ENCODE data around the gene CBY1.

CBY1 gene

DNA sequence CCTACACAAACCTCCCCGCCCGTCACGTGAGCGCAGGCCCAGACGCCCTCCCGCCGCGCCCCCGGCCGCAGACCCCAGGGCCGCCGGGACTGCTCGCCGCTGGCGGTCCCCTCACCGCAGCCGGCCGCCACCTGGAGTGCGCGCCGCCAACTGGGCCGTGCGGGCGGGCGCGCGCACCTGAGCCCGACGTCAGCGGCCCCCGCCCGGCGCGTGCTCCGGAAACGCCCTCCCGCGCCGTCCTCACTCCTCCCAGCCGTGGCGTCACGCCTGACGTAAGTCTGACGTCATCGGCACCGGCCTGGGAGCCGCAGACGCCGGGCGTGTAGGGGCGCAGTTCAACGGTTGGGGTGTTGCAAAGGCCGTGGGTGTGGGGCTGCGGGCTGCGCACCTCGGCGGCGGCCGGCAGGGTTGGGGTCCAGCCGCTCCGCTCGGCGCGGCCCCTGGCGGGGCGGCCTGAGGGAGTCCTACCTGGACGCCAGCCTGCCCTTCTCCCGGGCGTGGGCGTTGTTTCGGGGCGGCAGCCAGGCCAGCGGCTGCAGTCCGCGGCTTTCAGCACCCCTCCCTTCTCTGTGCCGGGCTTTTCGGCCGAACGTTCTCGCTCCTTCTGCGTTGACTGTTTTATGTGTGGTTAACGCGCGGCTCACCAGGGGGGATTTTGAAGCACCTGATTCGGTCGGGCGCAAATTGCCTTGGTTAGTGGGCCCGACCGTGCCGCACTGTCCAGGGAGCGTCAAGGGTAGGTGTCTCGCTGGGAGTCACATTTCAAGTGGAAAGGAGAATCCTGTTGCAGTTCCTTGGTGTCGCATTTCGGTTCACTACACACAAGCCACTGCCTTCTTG, 44.6 kb downstream of the CBY1 start, which contains the start of gene JOSD1:
JOSD1 (minus strand) TSS at position 155 of the 840 bp plus-strand sequence. CDS start 956 bp downstream, outside the sequence.
- peak; percentile 82 for DNase-seq (ENCODE audit: low read depth)

DNA sequence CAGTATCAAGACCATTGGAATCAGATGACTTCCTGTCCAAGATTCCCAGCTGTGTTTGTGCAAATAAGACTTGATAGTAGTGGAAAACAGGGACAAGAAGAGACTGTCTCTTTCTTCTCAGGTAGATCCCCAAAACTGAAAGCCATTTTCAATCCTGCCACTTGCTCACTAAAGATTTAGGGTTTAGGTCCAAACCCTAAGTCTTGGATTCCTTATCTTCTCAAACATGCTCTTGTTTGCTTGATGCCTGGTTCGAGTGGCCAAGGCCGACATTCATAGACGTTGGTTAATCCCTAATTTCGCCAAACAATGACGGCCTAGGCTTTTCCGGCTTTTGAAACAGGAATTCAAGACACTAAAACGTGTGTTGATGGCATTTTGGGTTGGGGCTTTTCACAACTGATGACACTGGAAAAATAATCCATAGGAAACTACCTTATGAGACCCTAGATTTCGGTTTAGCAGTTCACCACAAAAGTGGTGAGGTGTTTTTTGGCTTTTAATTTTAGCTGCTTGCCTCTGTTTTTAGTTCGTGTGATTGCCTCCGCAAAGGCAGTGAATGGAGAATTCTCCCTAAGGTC, 48.3 kb downstream of the CBY1 start:
- no peak for DNase-seq (ENCODE audit: low read depth)

DNA sequence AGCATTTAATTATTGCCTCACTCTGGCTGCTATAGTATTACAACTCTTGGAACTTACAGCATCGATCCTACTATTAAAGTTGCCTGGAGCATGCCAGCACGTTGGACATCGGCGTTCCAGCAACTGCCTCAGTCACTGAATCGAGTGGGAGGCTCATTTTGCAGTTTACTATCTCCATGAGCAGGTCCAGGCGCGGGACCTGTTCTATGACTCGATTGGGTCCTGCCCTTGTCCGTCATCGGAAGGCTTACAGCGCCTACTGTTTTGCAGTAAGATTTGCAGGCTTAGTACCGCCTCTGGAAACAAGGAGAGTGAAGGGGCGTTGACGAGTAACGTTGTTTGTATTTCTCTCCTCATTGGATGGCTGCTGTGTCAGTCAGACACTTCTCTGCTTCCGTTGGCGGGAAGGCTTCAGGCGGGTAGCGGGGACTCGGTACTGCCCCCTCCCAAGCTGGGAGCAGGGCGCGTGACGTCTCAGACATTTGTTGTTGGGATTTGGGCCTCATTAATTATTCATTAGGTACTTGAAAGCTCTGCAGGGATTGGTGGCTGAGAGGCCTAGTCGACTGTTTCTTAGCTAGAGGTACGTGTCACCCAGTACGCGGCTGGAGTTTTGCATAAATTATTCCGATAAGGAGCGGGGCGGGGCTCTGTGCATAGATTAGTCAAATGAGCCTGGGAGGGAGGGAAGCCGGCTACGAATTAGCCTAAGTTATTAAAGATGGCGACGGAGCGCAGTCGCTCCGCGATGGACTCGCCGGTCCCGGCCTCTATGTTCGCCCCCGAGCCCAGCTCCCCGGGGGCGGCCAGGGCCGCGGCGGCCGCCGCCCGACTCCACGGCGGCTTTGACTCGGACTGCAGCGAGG, 49.0 kb downstream of the CBY1 start, which contains the start of gene GTPBP1:
GTPBP1 (plus strand) TSS at position 710 of the 866 bp plus-strand sequence; CDS start at position 722, 12 bp downstream.
- DNase-seq (ENCODE audit: low read depth) = peak; percentile 100

DNA sequence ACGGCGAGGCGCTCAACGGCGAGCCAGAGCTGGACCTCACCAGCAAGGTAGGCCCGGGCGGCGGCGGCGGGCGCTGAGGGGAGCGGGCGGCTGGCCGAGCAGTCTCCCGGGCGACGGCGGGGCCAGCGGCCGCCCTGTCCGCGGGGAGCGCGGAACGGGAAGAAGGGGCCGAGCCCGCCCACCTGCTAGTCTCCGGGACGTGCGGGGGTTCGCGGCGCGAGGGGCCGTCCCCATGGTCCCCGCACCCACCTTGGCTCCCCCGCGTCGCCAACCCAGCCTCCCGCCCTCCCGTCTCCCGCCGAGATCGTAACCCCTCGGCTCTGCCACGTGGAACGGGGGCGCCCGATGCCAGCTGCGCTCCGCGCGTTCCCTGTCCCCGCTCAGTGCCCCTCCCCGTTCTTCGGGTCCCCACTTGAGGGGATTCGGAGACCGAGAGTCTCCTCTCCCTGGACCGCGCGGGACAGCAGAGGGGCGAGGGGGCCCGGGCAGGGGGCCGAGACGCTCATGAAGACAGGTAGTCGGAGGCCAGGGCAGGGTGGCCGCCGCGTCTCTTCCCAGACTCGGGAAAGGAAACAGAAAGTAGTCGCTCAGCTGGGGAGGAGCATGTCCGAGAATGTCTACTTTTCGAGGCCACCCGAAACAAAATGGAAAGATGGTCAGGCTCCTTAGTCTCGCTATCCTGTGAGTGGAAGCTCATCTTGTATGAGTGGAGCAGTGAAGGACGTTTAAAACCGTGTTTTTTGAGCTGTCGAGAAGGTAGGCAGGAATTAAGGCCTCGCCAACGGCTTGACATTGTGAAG, 49.9 kb downstream of the CBY1 start:
- DNase-seq (ENCODE audit: low read depth) = no peak

DNA sequence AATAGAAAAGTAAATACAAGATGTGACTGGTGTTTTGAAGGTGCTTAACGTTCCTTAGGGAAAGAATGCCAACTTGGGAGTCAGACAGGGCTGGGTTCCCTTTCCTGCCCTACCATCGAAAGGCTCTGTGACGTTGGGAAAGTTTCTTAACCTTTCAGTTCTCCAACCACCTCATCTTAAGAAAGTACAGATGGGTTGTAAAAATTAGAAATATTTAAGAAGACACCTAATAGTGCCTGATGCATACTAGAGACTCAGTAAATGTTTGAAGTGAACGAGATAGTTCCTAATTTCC, 50.4 kb downstream of the CBY1 start:
- DNase-seq (ENCODE audit: low read depth) = no peak

DNA sequence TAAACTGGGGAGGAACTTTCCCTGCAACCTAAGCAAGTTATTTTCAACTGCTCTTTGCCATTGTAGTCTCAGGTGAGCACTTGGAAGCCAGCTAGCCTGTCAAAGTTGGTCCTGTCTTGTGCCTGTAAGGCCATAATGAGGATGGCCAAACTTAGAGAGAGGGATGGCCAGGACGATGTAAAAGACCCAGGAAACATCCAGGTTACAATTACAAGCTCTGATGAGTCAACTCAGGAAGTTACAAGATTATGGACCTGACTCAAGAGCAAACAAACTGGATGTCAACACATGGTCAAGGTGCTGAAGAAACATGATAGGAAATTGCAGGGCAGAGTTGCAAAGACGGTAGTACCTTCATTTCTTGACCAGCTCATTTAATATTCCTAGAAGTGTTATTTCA, 50.9 kb downstream of the CBY1 start:
- no peak for DNase-seq (ENCODE audit: low read depth)

DNA sequence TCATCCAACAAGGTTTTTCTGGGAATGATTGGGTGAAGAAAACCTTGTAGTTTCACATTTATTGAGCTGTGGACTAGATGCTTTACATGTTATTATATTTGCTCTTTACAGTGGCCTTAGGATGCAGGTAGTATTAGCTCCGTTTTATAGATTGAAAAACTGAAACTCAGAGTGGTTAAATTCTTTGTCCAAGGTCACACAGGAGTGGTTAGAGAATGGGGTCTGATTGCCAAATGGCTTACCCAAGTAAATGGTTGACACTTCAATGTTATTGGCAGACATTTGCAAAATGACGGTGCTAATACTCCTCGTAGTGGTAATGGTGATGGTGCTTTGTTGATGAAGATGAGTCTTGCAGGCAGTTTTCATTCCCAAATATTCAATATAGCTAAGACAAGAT, 51.5 kb downstream of the CBY1 start:
- DNase-seq (ENCODE audit: low read depth) = no peak

DNA sequence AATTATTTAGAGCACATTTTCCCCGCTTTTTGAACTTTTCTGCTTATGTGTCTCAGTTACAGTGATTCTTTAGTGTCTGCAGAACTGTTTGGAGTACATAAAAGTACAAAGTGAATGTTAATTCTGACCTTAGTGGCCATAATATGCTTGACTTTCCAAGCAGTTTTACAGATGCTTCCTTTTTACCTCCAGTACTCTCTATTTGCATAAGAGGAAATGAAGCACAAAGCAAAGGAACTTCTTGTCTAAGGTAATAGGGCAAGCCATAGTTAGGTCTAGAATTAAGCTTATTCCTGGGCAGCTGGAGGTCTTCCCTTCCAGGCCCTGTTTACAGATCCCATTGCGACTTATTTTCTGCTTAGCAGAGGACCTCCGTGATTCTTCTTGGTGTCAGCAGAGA, 52.9 kb downstream of the CBY1 start:
- no peak for DNase-seq (ENCODE audit: low read depth)

DNA sequence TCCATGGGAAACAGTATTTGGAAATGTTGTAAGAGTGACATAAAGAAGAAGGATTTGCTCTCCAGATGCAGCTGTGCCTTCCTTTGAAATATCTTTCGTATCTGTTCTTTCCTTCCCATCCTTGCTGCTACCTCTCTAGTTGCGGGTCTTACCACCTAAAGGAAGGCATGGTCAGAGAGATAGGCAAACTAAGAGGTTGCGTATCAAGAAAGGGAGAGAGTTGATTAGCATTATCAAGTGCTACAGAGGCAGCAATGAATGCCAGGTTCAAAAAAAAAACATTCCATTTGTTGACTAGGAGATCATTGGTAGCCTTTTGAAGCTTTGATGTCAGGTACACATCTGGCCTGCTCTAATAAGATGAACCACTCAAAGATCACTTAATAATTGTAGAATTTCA, 53.9 kb downstream of the CBY1 start:
- no peak for DNase-seq (ENCODE audit: low read depth)

DNA sequence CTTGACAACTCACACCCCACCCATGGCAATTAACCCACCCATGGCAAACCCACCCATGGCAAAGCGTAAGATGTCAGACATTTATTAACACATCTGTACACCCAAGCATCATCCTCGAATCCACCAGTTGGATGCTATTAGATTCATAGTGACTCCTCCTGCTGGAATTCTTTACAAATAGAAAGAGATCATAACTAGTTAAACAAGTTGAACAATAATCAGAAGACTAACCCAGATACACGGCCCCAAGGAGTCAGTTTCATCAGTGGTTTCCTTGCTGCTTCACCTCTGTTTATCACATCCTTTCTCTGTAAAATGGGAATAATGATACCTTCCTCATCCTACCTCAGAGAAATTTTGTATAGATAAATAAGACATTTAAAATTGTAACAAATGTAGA, 54.4 kb downstream of the CBY1 start:
- no peak for DNase-seq (ENCODE audit: low read depth)

DNA sequence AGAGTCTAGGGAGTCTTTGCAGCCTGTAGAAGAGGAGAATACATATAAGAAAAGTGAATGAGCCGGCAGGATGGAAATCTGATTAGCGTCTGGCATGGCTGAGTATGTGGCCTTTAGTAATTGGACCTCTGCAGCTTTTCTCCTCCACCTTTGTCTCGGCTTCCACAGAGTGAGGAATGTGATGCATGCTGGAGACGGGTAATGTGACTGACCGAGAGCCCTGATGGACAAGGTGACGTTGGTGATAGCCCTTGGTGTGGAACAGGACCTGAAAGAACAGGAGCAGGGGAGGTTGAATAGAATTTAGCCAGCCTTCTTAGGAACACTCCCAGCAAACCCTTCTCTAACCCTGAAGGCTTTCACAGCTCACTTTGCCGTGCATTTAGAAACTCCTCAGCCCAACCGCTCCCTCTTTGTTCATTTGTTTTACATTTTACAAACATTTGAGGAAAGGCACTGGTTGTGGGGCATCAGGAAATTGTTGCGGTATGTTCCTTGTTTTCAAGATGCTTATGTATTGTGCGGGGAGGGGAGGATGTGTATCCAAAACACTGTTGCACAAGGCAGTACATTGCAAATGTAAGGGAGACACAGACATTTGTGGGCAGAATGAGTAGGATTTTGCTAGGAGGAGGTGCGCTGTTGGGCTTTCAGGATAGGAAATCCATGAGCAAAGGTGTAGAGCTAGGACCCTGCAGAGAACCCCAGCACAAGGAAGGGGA, 56.2 kb downstream of the CBY1 start:
- DNase-seq (ENCODE audit: low read depth) = no peak

DNA sequence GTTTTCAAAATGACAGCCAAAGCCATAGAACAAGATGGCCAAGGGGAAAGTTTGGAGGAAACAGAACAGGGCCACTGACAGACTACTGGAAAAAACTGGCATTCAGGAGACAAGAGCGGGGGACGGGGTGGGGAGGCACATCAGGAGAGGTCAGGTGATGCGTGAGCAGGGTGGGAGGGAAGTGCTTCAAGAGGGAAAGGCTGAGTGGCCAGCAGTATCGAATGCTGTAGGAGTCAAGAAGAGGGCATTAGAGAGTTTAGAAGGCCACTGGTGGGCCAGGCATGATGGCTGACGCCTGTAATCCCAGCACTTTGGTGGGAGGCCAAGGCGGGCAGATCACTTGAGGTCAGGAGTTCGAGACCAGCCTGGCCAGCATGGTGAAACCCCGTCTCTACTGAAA, 57.5 kb downstream of the CBY1 start:
- no peak for DNase-seq (ENCODE audit: low read depth)

DNA sequence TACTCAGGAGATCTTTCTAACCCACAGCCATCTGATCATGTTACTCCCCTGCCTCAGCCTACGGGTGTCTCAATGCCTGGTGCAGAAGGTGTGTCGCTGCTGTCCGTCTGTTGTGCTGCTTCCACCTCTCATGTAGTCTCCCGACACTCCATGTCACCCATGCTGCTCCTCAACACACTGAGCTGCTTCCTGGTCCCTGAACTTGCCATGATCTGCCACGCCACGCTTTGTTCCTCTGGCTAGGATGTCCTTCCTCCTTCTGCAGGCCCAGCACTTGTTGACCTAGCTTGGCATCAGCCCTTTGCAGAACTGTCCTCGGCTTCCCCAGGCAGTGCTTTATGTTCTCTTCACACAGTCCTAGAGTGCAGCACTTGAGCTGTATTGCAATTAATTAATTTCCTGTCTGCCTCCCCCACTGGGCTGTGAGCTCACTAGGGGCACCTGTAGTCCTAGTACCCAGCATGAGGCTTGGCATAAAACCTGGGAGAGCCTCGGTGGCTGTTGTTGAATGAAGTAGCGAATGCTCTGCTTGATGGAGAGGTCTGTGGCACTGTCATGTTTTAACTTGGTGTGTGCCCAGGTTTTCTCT, 58.8 kb downstream of the CBY1 start:
- no peak for DNase-seq (ENCODE audit: low read depth)

DNA sequence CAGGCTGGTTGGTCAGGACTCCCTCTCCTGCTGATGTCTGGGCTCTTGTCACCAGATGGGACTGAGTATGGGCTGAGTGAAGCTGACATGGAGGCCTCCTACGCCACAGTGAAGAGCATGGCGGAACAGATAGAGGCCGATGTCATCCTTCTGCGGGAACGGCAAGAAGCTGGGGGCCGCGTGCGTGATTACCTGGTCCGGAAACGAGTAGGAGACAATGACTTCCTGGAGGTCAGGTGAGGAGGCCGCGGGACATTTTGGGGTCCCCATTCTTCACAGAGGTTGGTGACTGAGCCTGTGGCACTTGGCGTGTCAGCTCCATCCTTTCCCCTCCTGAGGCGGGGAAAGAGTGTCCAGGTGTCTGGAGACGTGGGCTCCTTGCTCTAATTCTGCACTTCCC, 59.4 kb downstream of the CBY1 start:
- DNase-seq (ENCODE audit: low read depth) = no peak

DNA sequence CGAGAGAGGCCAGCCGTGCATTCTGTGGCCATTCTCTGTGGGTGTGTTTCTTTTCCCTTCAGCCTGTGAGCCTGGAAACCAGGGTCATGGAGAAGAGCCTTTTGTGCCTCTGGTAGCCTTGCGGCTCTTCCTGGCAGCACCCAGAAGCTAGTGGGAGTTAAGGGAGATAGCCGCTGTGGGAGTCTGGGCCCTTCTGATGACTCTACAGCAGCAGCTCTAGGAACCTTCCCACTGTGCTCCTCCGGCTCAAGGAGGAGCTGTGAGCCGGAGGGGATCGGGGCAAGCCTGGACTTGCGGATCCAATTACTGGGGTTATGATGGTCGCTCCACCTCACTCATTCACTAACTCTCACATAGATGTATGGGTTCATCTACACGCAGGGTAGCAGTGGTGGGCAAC, 59.8 kb downstream of the CBY1 start:
- no peak for DNase-seq (ENCODE audit: low read depth)

DNA sequence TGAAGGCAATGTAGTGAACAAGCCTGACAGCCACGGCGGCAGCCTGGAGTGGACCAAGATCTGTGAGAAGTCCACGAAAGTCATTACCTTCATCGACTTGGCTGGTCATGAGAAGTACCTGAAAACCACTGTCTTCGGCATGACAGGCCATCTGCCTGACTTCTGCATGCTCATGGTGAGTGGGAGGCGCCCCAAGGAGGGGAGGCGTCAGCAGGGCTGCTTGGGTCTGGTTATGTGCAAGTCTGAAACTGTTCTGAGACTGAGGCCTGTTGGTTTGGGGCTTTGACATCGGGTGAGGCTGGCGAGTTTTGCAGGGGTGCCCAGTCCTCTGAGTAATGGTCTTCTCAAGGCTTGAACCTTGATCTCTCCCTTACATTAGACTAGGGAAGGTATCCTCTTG, 60.4 kb downstream of the CBY1 start:
- no peak for DNase-seq (ENCODE audit: low read depth)

DNA sequence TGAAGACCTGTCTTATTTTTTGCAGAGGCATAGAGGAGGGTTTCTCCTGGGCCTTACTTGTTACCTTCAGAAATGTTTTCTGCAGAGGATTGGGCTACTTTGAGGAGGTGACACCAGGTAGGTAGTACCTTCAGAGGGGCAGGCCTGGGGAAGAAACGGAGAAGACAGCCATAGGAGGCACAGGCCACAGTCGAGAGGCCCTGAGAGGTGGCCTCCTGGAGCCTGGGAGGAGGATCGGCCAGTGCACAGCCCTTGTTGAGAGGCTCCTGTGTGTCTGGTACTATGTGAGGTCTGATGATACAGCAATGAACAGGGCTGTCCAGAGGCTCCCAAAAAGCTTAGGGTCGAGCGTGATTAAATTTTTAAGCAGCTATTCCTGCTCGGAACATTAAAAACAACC, 60.8 kb downstream of the CBY1 start:
- DNase-seq (ENCODE audit: low read depth) = no peak

DNA sequence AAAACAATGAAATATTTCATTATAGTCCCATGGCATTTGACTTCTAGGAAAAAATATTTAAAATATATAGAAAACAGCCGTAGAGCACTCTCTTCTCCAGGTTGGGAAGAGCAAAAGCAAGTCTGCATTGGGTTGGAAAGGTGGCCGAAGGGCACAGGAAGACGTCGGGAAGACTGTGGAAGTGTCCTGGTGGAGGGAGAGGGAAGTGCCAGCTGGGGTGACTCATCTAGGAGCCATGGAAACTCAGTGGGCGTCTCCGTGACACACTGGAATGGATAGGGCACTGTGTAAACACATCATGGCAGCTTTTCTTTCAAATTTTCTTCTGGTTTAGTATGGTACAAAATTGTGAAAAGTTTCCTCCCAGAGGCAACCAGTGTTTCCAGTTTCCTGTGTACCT, 62.0 kb downstream of the CBY1 start:
- no peak for DNase-seq (ENCODE audit: low read depth)

DNA sequence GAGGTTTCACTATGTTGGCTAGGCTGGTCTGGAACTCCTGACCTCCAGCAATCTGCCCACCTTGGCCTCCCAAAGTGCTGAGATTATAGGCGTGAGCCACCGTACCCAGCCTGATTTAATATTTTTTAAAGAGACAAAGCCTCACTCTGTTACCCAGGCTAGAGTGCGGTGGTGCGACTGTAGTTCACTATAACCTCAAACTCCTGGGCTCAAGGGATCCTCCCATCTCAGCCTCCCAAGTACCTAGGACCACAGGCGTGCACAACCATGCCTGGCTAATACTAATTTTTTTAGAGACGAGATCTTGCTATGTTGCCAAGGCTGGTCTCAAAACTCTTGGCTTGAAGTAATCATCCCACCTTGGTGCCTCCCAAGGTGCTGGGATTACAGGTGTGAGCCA, 62.8 kb downstream of the CBY1 start:
- no peak for DNase-seq (ENCODE audit: low read depth)

DNA sequence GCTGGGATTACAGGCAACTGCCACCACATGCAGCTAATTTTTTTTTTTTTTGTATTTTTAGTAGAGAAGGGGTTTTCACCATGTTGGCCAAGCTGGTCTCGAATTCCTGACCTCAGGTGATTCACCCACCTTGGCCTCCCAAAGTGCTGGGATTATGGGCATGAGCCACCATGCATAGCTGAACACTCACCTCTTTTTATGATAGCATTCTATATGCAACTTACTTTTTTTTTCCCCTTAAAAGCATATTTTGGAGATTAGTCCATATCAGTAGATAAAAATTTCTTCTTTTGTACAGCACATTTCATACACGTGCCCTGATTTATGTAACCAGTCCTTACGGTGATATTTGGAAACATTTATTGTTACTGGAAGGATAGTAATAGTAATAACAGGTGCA, 63.9 kb downstream of the CBY1 start:
- DNase-seq (ENCODE audit: low read depth) = no peak

DNA sequence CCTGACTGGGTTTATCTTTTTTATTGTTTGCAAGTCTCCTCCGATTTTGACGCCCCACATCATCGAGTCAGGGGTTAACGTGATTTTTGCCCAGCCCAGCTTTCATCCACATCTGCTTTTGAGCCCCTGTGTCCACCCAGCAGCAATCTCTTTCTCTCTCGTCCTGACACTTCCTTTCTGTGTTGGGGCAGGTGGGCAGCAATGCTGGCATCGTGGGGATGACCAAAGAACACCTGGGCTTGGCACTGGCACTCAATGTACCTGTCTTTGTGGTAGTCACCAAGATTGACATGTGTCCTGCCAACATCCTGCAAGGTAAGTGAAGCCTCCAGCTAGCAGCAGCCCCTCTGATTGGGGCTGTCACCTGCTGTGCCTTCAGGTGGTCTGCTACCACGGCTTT, 65.1 kb downstream of the CBY1 start:
- DNase-seq (ENCODE audit: low read depth) = no peak
